GM12872 (cell line): ENCODE data around the gene COX6B1.

Experiments used
- CTCF ChIP-seq: IDR thresholded peaks from 3 replicates; pipeline ENCODE4 v1.5.1; 2011; ENCODE audit warnings: low read depth, mild to moderate bottlenecking, low read length, moderate library complexity; ENCODE audit not compliant: insufficient read depth

Gene COX6B1

GRCh38 chr19:35613574-35613973, 34.5 kb upstream of the COX6B1 start:
- TF ChIP-seq CTCF = no peak

DNA sequence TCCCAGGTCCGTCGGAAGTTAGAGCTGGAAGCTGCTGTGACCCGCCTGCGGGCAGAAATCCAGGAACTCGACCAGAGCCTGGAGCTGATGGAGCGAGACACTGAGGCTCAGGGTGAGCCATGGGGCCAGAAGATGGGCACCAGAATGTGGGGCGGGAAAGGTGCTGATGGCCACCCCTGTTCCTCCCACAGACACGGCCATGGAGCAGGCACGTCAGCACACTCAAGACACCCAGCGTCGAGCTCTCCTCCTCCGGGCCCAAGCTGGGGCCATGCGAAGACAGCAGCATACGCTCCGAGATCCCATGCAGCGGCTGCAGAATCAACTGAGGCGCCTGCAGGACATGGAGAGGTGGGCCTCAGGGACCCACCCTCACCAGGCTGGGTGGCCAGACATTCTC, 33.1 kb upstream of the COX6B1 start:
- no peak for TF ChIP-seq CTCF

DNA sequence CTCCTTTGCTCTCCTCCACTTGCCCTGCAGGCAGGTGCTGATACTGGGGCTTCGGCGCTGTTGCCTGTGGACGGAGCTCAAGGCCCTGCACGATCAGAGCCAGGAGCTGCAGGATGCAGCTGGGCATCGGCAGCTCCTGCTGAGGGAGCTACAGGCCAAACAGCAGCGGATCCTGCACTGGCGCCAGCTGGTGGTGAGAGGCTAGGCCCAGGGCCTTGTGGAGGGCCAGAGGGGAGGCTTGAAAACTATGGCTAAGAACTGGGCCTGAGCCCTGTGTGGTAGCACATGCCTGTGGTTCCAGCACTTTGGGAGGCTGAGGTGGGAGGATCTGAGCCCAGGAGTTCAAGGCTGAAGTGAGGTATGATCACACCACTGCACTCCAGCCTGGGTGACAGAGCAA, 29.3 kb upstream of the COX6B1 start:
- no peak for TF ChIP-seq CTCF

DNA sequence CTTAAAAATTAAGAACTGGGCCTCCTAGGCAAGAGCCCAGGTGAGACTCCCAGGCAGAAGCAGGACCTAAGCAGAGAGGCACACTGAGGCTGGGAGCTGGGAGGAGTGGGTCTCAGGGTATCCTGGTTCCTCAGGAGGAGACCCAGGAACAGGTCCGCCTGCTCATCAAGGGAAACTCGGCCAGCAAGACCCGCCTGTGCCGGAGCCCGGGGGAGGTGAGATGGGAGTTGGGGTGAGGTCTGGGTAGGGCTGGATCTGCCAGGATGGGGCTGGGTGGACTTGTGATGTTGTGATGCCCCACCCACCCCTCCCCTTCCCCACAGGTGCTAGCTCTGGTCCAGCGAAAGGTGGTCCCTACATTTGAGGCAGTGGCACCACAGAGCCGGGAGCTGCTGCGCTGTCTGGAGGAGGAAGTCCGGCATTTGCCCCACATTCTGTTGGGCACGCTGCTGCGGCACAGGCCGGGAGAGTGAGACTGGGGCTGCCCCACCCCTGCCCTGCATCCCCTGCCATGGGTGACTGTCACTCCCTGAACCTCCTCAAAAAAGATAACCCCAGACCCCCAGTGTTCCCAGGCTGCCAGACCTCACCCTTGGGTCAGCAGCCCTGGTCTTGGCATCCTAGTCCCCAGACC, 28.7 kb upstream of the COX6B1 start:
- TF ChIP-seq CTCF = no peak

- no peak for TF ChIP-seq CTCF
Measured at GRCh38 chr19:35620001-35620400, 28.1 kb upstream of the COX6B1 start.

DNA sequence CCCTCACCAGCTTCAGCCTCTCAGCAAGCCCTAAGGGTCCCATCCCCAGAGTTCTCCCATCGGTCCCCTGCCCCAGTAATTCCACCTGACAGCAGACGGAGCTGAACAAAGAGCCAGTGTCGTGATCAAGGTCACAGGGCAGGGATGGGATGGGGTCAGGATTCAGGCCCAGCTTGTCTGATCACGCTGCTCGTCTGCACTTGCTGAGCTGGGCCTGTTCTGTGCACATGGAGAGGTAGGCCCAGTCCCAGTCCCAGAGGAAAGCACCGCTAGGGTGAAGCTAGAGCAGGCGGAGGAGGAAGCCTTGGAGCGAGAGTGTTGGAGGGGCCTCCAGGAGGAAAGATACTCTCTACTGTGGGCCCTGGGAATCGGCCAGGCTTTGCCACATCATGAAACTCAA, 26.4 kb upstream of the COX6B1 start:
- no peak for TF ChIP-seq CTCF

DNA sequence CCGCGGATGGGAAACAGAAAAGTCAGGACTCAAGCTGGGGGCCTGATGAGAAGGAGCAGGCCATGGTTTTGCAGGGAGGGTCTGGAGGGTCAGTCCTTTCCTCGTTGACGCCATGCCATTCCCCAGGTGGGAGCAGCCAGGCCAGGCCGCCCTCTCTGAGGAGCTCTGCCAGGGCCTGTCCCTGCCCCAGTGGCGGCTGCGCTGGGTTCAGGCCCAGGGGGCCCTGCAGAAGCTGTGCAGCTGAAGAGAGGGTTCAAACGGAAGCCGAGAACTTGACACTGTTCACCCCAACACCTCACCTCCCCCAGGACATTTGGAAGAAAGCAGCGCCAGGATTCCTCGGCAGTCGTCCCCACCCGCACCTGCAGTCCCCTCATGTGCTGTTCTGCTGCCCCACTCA, 25.4 kb upstream of the COX6B1 start:
- TF ChIP-seq CTCF = no peak
